GM18519 (cell line): ENCODE results near the gene EGR4.

Source experiments
- ATAC-seq: cut with Tn5 transposase; IDR thresholded peaks from one replicate; pipeline ENCODE4 v1.9.1; 2021; ENCODE audit warnings: mild to moderate bottlenecking, moderate library complexity; ENCODE audit not compliant: unreplicated experiment, low FRiP score

EGR4 gene

DNA sequence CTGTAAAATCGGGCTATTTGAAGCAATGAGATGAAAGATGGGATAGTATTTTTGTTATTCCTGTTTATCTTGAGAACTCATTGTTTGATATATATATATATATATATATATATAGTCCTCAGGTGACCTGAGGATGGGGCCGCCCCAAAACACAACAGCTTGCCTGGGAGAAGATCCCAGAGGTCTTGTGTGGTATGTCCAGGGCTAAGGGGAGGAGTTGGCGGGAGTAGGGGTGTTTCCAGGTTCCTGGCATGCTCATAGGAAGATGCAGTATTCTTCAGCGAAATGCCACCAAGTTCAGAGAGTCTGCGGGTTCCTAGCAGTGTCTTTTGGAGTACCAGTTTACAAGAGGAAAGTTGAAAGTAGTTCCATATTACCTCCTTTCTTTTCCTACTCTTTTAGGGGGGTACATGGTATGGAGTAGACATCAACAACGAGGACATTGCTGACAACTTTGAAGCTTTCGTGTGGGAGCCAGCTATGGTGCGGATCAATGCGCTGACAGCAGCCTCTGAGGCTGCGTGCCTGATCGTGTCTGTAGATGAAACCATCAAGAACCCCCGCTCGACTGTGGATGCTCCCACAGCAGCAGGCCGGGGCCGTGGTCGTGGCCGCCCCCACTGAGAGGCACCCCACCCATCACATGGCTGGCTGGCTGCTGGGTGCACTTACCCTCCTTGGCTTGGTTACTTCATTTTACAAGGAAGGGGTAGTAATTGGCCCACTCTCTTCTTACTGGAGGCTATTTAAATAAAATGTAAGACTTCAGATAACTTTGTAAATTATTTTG is 40.9 kb downstream of the EGR4 start:
- no peak for ATAC-seq

DNA sequence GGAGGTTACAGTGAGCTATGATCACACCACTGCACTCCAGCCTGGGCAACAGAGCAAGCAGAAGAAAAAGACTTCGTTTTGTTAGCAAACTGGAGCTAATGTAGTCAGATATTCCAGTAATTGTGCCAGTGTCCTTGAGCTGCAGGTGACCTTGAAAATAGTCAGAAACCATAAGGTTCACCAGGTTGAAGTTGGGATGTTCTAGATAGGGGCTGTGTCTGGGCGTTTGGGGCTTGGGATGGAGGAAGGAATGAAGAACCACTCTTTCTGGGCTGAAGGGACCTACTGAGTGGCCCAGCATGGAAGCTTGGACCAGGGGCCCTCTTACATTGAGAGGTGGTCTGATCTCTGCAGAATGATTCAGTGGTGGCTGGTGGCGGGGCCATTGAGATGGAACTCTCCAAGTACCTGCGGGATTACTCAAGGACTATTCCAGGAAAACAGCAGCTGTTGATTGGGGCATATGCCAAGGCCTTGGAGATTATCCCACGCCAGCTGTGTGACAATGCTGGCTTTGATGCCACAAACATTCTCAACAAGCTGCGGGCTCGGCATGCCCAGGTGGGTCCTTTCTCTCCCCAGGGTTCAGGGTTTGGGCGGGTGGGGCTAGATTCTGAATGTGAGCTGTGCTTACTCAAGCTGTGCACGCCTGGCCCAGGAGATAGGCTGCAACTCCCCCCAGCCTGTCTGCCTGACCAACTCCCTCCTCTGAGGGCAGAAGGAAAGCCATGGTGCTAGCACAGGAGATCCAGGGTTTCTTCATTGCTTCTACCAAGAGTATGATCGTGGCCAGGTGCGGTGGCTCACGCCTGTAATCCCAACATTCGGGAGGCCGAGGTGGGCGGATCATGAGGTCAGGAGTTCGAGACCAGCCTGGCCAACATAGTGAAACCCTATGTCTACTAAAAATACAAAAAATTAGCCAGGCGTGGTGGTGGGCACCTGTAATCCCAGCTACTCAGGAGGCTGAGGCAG is 42.2 kb downstream of the EGR4 start:
- no peak for ATAC-seq

DNA sequence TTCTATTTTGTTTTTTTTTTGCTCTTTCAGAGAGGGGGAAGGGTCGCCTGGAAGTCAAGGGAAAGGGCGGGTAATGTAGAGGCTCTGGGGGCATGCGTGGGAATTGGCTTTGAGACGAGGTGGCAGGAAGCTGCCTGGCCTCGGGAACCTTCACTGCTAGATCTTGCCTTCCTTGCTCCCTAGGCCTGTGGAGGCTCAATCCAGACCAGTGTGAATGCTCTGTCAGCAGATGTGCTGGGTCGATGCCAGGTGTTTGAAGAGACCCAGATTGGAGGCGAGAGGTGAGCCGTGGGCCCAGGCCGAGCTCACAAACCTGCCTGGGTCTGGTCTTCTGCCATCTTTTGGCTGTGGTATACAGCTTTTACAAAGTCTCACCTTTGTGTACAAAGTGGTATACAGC is 43.7 kb downstream of the EGR4 start:
- ATAC-seq: no peak

DNA sequence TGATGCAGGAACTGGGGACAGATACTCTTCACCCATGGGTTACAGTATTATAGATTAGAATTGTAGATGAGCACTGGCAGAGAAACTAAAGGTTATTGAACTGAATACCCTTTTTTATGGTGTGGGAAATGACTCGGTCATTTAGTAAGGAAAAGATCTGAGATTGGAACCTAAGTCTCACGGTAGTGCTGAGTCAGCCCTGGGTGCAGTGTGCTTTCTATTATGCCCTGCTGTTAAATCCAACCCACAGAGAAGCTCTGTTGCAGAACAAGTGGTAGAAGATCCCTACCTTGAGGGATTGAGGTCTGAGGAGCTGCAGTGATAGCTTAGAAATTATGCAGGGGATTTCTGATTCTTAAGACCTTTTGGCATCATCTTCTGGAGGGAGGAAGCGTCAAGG is 46.5 kb downstream of the EGR4 start:
- no peak for ATAC-seq

DNA sequence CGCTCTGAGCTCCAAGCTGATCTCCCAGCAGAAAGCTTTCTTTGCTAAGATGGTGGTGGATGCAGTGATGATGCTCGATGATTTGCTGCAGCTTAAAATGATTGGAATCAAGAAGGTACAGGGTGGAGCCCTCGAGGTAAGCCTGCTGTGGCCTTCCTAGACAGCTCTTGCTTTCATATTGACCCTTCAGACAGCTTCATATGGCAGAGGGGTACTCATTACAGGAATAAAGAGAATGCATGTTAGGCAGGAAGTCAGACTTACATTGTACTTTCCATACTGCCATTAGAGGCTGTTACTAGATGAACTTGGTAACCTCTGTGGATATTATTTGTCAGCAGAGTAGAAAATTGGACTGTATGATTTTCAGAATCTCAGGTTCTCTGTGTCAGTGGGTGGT is 48.8 kb downstream of the EGR4 start:
- ATAC-seq: no peak

DNA sequence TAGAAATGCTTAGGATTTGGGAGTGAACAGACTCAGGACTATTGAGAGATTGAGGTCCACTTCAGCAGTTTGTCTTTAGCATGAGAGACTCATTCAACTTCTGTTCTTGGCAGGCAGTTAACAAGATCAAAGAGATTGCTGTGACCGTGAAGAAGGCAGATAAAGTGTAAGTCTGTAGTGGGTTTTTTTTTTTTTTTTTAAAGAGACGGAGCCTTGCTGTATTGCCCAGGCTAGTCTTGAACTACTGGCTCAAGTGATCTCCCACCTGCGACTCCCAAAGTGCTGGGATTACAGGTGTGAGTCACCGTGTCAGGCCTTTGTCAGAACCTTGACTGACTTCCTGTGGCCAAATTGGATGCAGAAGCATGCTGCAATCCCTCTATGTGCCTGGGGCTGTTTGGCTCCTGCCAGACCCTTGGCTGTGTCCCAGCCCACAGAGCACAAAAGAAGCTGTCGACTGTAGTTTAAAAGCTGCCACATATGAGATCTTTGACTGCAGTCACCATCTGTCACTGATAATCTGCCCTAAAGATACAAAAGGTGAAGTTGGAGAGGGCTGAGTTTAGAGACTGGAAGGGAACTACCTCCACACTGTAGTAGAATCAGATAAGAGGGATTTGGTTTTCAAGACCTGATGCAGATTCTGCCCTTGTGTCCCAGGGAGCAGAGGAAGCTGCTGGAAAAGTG is 49.3 kb downstream of the EGR4 start:
- ATAC-seq: no peak
